HUES64 (cell line): ENCODE results near the gene TMEM82.

Experiments used
- H3K27ac ChIP-seq: 2 replicates; pipeline ENCODE4 v1.7.0; 2013; ENCODE audit warnings: low read depth, low read length, inconsistent platforms
- H3K27me3 ChIP-seq: 2 replicates; pipeline ENCODE4 v1.6.1; 2013; ENCODE audit warnings: mild to moderate bottlenecking, low read length; ENCODE audit not compliant: insufficient read depth
- H3K36me3 ChIP-seq: 2 replicates; pipeline ENCODE4 v1.6.1; 2013; ENCODE audit warnings: mild to moderate bottlenecking, low read length; ENCODE audit not compliant: insufficient read depth
- H3K4me1 ChIP-seq: 2 replicates; pipeline ENCODE4 v1.6.1; 2013; ENCODE audit warnings: mild to moderate bottlenecking, low read length, moderate library complexity; ENCODE audit not compliant: insufficient read depth
- H3K4me3 ChIP-seq: 2 replicates; pipeline ENCODE4 v1.5.1; 2013; ENCODE audit warnings: mild to moderate bottlenecking, low read length, moderate library complexity
- H3K9ac ChIP-seq: 2 replicates; pipeline ENCODE4 v1.6.1; 2013; ENCODE audit warnings: mild to moderate bottlenecking, low read depth, low read length
- H3K9me3 ChIP-seq: 2 replicates; pipeline ENCODE4 v1.6.1; 2013; ENCODE audit warnings: low read depth, low read length; ENCODE audit not compliant: insufficient read depth
- WGBS: fragments of 150-250, 120-280 bp; methylation state at CpG from one replicate; pipeline ENCODE4 v1.1.7; 2013; ENCODE audit warnings: missing lambda C conversion rate; 5-methylcytosine and 5-hydroxymethylcytosine counted together

The TMEM82 gene

GRCh38 chr1:15749399-15750291, 7.3 kb downstream of the TMEM82 start:
- Histone ChIP-seq H3K9me3 (no peaks in the 10 kb centered on the region), H3K27me3 (no peaks in the 10 kb centered on the region), H3K27ac (no peak overlapping the region), H3K4me3 (no peak overlapping the region), H3K4me1 (peaks cover 9% of the 10 kb centered on the region; the same call in 1 of the 2 replicates), H3K9ac (no peak overlapping the region), H3K36me3 (no peaks in the 10 kb centered on the region)
- WGBS, result 76% methylated on average over 19 of the region's 19 CpGs

GRCh38 chr1:15750924-15751323, 8.6 kb downstream of the TMEM82 start:
- WGBS, result 83% methylated on average over 12 of the region's 12 CpGs
- Histone ChIP-seq H3K4me1 (peaks cover 15% of the 10 kb centered on the region; the same call in 1 of the 2 replicates), H3K27me3 (no peaks in the 10 kb centered on the region), H3K9ac (no peak overlapping the region), H3K27ac (no peak overlapping the region), H3K4me3 (no peak overlapping the region), H3K9me3 (no peaks in the 10 kb centered on the region), H3K36me3 (no peaks in the 10 kb centered on the region)

DNA sequence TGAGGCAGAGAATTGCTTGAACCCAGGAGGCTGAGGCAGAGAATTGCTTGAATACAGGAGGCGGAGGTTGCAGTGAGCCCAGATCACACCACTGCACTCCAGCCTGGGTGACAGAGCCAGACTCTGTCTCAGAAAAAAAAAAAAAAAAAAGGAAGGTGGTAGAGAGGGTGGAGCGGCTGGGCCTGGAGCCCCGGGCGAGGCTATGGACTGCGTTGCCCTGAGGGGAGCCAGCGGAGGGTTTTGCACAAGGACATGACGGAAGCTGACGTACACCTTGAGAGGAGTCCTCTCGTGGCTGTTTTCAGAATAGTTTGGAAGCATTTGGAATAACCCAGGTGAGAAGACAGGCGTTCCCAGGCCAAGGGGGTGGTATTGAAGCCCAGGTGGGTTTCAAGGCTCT, 9.4 kb downstream of the TMEM82 start:
- no peaks in the 10 kb centered on the region for H3K36me3 ChIP-seq
- H3K9ac ChIP-seq, result no peak overlapping the region
- WGBS, result 91% methylated on average over 10 of the region's 10 CpGs
- H3K4me3 ChIP-seq, result no peak overlapping the region
- H3K9me3 ChIP-seq, result no peaks in the 10 kb centered on the region
- no peak overlapping the region for H3K27ac ChIP-seq
- H3K27me3 ChIP-seq, result no peaks in the 10 kb centered on the region
- peaks cover 22% of the 10 kb centered on the region for H3K4me1 ChIP-seq

DNA sequence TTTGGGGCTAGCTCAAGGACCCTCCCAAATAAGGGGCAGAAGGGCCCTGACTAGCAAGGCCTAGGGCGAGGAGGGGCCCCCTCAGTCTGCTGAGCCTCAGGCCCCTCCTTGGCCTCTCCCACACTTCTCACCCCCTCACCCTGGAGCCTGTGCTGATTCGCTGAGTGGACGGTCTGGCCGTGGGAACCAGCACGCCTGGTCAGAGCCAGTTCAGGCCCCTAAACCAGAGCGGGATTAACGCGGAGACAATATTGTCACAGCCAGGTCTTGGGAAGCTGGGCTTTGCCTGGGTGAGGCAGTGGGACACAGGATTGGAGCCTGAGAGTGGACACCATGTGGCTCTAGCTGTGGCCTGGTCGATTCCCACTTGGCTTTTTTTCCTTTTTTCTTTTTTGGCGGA, 11.5 kb downstream of the TMEM82 start:
- Histone ChIP-seq H3K4me3 (no peak overlapping the region), H3K9ac (no peak overlapping the region), H3K4me1 (peaks cover 35% of the 10 kb centered on the region), H3K9me3 (no peaks in the 10 kb centered on the region), H3K36me3 (no peaks in the 10 kb centered on the region), H3K27me3 (no peaks in the 10 kb centered on the region), H3K27ac (no peak overlapping the region)
- 94% methylated on average over 10 of the region's 10 CpGs for WGBS

DNA sequence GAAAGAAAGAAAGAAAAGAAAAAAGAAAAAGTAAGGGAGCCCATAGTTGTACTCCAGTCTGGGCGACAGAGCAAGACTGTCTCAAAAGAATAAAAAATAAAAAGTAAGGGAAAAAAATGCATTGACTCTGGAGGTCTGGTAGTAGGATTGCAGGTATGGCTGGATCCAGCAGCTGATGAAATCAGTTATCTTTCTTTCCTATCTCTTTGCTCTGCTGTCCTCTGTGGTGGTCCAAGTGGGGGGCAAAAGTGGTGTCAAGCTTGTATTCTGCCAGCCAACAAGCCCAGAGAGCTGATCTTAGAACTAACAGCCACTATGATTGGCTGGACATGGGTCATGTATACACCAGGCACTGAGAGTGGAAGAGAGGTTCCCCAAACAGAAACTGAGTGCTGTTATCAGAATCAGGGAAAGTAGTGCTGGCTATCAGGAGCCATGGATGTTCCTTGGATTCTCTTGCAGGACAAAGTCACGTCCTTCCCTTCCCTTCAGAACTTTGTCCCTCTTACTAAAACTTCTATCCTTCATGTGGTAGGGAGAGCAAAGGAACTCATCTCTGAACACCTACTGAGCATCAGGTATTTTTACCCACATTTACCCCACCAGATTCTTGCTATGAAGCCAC, 12.8 kb downstream of the TMEM82 start:
- Histone ChIP-seq H3K4me1 (peaks cover 26% of the 10 kb centered on the region), H3K4me3 (no peak overlapping the region), H3K27ac (no peak overlapping the region), H3K36me3 (no peaks in the 10 kb centered on the region), H3K27me3 (no peaks in the 10 kb centered on the region), H3K9me3 (no peaks in the 10 kb centered on the region), H3K9ac (no peak overlapping the region)
- 87% methylated on average over 2 of the region's 2 CpGs for WGBS

DNA sequence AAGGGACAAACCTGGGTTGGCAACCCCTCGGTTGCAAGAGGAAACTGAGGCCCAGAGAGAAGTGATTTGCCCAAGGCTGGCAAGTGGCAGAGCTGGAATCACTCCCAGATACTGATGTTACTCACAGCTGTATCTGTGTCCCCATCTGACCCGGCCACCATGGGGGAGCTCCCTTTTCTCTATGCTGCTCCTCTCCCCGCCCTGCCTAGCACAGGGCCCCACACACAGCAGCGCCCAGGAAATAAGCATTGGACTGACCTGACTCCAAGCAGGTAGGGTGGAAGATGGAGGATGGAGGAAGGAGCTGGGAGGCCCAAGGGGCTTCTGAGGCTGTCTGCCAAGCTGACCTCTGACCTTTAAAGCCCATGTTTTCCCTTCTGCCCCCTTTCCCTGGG, 13.3 kb downstream of the TMEM82 start:
- 82% methylated on average over 4 of the region's 4 CpGs for WGBS
- no peak overlapping the region for H3K27ac ChIP-seq
- no peak overlapping the region for H3K9ac ChIP-seq

GRCh38 chr1:15756143-15757015, 14.1 kb downstream of the TMEM82 start:
- WGBS, result 56% methylated on average over 21 of the region's 21 CpGs
- no peaks in the 10 kb centered on the region for H3K36me3 ChIP-seq
- H3K27me3 ChIP-seq, result no peaks in the 10 kb centered on the region
- peaks cover 37% of the 10 kb centered on the region for H3K4me1 ChIP-seq
- no peak overlapping the region for H3K4me3 ChIP-seq
- no peak overlapping the region for H3K9ac ChIP-seq
- H3K27ac ChIP-seq, result no peak overlapping the region; the same call in 1 of the 2 replicates
- no peaks in the 10 kb centered on the region for H3K9me3 ChIP-seq

More for the DNA sequence above, 13.3 kb downstream of the TMEM82 start:
- Histone ChIP-seq H3K27me3 (no peaks in the 10 kb centered on the region), H3K4me1 (peaks cover 29% of the 10 kb centered on the region), H3K4me3 (no peak overlapping the region), H3K9me3 (no peaks in the 10 kb centered on the region), H3K36me3 (no peaks in the 10 kb centered on the region)

- H3K36me3 ChIP-seq, result no peaks in the 10 kb centered on the region
- 78% methylated on average over 8 of the region's 9 CpGs for WGBS
- no peaks in the 10 kb centered on the region for H3K9me3 ChIP-seq
- H3K27ac ChIP-seq, result peak overlapping the region; percentile 81; the same call in 1 of the 2 replicates
- peaks cover 38% of the 10 kb centered on the region for H3K4me1 ChIP-seq
- H3K9ac ChIP-seq, result no peak overlapping the region
- H3K27me3 ChIP-seq, result no peaks in the 10 kb centered on the region
- H3K4me3 ChIP-seq, result peak overlapping the region; percentile 57
Observed at GRCh38 chr1:15757016-15757543, 14.8 kb downstream of the TMEM82 start.

GRCh38 chr1:15757575-15758342, 15.5 kb downstream of the TMEM82 start:
- H3K27ac ChIP-seq, result peak overlapping the region; percentile 81; the same call in 1 of the 2 replicates
- H3K36me3 ChIP-seq, result peaks cover 4% of the 10 kb centered on the region; the same call in 1 of the 2 replicates
- peak overlapping the region; percentile 77 for H3K9ac ChIP-seq
- no peaks in the 10 kb centered on the region for H3K27me3 ChIP-seq
- WGBS, result 7% methylated on average over 23 of the region's 24 CpGs
- H3K4me3 ChIP-seq, result peak overlapping the region; percentile 57
- H3K9me3 ChIP-seq, result no peaks in the 10 kb centered on the region
- peaks cover 38% of the 10 kb centered on the region for H3K4me1 ChIP-seq

GRCh38 chr1:15758343-15758931, 16.1 kb downstream of the TMEM82 start, which contains the start of gene FBLIM1:
FBLIM1 (plus strand) TSS chr1:15758795; CDS start chr1:15764984, 6,189 bp downstream.
- H3K36me3 ChIP-seq, result peaks cover 5% of the 10 kb centered on the region; the same call in 1 of the 2 replicates
- no peaks in the 10 kb centered on the region for H3K9me3 ChIP-seq
- H3K4me3 ChIP-seq, result peak within 1 kb of the TSS; percentile 85
- H3K27me3 ChIP-seq, result no peaks in the 10 kb centered on the region
- H3K4me1 ChIP-seq, result peaks cover 38% of the 10 kb centered on the region
- peak within 1 kb of the TSS; percentile 81; the same call in 1 of the 2 replicates for H3K27ac ChIP-seq
- WGBS, result under 1% methylated on average over 42 of the region's 58 CpGs
- H3K9ac ChIP-seq, result peak within 1 kb of the TSS; percentile 93
